NCI-H1417 (cell line): ENCODE results near the gene FKBP8.
A peak's percentile ranks its signal among the peaks of the same experiment; 100 is the strongest.

ENCODE experiments used
- DNase-seq, 3 experiments: peaks; one replicate each; lab custom pipeline; 2025; lab: John Stamatoyannopoulos, UW

FKBP8 gene

DNA sequence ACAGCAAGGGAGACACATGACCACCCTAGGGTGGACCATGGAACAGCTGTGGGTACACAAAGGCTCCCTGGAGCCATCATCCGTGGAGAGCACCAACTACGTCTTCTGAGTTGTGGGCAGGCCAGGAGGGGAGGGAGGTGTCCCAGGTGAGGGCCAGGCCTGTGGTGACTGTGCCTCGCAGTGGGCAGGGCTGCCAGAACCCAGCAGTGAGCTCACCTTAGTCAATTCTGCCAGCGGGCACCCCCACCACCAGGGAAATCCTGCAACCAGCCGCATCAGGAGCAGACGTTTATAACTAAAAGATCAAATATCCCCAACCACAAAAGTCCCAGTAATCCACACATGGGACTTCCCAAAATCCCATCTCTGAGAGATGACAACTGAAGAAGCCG lies 41.1 kb downstream of the FKBP8 start:
- DNase-seq = no peak

DNA sequence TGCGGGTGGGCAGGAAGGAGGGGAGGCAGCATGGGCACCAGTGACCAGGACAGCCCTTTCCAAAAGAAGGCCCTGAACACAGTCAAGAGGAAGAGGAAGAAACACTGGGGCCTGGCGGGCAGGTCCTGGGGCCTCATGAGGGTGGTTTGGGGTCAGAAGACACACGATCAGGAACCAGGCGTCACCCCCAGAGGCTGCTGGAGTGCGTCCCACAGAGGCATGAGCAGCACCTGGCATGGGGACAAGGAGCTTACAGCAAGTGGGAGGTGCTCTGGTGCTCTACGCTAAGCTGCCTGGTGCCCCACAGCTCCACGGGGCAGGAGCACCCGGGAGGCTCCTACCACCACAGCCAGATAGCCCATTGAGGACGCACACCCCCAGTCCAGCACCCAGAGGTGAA lies 41.5 kb downstream of the FKBP8 start:
- no peak for DNase-seq

DNA sequence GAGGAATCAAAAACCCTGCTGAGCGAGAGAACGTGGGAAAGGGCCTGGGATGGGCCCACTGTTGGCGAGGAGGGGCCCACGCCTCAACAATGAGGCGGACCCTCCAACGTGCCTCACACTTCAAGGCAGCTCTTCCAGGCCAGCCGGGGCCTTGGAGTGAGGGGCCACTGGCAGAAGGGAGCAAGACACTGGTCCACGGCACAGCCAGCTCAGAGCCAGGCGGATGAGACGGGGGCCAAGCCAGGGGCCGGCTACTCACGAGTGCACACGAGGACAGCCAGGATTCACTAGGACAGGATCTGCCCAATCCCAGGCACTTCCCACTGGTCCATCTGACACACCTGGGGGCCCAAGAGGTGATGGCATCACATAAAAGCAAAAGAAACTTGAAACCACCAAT lies 42.0 kb downstream of the FKBP8 start:
- no peak for DNase-seq

DNA sequence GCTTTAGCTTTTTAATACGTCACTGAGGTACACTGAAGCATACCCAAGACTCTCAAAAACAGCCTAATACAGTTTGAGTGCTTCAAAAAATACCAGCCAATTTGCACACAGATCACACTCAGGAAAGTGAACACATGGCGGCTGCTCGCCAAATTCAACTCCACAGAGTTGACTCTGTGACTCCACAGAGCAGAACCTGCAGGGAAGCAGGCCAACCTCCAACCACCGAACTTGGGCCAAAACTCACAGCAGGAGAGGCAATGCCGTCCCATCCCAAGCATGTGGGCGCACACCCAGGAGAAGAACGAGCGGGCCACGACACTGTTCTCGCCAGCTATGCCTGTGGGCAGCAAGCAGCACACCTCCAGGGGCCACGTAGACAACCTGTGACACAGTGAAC lies 42.6 kb downstream of the FKBP8 start:
- no peak for DNase-seq

DNA sequence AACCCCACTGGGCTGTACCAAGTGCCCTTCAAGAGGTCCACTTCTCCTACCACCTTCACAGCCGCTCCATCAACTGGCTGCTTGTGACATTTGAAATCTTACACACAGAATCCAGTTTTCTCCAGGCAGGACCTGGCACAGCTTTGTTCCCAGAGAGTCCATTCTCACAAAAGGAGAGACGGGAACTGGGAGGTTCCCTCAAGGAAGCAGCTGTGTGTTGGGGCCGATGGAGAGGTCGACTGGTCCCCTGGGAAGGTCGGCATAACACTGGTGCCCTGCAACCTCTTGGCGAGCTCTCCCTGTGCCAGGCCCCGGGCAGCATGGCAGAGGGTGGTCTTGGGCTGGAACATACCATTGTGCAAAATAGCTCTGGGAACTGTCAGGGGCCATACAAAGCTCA lies 43.0 kb downstream of the FKBP8 start:
- no peak for DNase-seq

DNA sequence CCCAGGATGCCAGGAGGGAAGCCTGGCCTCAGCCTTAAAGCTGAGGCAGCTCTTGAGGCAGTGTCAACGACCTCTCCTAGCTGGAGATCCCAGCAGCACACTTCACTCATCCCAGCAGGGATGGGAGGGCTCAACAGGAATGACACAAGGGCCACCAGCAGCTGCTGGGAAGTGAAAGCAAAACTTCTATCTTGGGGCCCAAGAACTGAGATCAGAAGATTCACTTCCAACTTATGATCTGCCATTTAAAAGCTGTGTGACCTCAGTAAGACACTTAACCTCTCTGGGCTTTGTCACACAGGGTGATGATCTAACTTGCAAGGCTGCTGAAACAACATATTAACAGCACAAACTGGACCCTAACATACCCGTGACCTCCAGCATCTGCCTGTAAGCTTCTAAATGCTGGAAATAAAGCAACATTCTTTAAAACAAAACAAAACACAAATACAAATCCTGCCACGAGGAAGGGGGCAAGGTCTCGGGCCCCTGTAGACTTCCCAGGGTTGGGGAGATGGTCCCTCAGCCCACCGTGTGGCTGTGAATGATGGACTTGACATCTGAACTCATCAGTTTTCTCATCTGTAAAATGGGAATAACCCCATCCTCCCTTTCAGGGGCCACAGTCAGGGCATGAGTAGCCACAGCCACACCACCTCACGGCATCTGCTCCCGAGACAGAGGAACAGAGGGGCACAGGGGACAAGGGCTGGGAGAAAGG lies 44.2 kb downstream of the FKBP8 start:
- DNase-seq = no peak

DNA sequence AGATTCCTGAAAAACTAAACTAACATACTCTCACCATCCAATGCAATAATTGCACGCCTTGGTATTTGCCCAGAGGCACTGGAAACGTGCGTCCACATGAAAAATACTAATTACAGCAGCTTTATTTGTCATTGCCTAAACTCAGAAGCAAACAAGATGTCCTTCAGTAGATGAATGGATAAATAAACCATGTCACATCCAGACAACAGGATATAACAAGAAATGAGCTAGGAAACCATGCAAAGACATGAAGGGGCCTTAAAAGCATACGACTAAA lies 46.5 kb downstream of the FKBP8 start:
- peak in 2 of 3 experiments; percentile 36 to 64 for DNase-seq

DNA sequence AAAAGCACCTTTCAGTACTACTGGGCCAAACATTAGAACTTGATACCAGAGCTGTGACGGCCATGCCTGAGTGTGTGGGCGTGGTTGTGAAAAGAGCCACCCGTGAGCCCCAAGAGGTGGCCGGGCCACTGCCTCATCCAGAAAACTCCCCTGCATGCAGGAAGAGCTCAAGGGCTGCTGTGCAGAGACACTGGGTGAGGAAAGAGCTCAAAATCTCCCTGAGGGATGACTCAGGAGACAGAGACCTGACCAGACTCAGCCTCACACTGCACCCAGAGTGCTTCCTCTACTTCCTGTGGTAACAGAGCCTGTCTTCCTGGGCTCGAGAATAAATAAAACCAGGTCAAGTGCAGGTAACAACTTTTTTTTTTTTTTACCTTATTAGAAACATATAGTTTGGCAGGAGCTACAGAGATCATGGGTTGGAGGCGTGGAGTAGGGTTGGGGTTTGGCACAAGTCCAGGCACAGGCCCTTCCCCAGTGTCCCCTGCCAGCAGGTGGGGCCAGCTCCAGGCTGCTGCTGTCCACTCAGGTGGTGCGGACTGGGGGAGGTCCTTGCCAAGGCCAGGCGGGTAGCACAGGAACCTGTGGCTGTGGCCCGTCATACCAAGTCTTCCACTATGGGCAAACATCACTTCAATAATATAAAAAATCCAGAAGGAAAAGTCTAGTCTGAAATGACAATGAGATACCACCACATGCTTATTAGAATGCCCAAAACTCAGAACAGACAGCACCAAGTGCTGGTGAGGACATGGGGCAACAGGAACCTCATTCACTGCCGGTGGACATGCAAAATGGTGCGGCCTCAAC lies 47.0 kb downstream of the FKBP8 start:
- peak in 1 of 3 experiments; percentile 17 for DNase-seq

DNA sequence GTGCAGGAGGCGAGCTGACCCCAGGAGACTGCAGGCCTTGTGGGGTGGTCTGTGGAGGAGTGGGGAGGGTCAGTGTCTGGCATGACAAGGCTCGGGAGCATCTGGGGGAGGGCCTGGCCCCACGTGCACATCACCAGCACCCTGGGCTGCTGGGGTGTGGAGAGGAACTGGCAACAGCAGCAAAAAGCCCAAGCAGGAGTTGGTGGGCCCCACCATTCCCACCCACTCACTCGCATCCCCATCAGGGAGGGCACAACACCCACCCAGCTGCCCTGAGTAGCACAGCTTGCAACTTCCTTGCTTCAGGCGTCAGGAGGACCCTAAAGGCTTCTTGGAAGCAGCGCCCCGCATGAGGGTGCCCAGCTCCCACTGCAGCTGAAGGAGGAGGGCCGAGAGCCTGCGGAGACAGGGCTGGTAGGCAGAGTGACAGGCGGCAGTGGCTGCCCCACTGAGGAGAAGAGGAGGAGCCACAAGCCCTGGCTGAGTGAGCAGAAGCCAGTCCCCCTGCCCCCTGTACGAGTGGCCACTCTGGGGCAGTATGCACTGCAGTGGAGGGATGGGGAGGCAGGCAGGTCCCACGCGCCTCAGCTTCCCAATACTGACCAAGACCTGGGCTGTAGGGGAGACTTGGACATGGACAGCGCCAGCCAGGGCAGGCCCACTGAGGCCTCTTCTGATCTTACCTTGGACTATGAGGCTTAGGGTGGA lies 48.0 kb downstream of the FKBP8 start:
- DNase-seq = no peak

DNA sequence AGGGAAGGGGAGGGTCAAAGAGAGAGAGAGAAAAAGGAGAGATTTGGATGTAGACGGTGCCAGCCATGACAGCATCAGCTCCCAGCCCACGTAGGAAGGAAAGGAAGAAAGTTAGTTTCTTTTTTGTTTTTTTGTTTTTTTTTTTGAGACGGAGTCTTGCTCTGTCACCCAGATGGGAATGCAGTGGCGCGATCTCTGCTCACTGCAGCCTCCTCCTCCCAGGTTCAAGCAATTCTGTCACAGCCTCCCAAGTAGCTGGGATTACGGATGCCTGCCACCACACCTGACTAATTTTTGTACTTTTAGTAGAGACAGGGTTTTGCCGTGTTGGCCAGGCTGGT lies 49.1 kb downstream of the FKBP8 start:
- DNase-seq = no peak

DNA sequence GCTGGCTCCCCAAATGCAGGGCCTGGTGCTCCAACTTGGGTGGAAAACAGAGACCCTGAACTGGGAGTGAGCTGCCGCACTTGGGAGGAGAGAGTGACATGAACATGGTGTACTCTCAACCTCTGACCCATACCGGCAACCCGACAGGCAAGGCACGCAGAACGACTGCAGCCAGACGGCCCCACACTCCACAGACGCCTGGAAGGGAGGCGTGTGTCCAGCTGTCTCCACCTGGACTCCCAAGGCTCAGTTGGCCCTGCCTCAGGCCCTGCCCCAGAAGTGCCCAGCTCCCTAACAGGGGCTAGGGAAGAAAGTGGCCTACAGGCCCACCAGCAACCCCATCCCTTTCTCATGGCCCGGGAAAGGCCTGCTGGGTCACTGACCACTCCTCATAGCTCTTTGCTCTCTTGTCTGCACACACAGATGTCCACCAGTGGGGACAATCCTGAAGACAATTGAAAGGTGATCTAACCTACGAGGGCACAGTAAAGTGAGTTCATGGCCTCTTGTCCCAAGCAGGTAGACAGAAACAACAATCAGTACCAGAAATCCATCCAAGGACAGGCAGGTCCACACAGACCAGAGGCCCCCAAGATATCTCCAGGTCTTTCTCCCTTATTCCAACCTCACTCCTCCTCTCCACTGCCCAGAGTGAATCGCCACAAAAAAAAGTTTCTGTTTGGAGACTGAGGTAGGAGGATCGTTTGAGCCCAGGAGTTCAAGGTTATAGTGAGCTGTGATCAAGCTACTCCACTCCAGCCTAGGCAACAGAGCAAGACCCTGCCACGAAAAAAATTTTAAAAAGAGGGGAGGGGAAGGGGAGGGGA lies 49.7 kb downstream of the FKBP8 start:
- DNase-seq = no peak

DNA sequence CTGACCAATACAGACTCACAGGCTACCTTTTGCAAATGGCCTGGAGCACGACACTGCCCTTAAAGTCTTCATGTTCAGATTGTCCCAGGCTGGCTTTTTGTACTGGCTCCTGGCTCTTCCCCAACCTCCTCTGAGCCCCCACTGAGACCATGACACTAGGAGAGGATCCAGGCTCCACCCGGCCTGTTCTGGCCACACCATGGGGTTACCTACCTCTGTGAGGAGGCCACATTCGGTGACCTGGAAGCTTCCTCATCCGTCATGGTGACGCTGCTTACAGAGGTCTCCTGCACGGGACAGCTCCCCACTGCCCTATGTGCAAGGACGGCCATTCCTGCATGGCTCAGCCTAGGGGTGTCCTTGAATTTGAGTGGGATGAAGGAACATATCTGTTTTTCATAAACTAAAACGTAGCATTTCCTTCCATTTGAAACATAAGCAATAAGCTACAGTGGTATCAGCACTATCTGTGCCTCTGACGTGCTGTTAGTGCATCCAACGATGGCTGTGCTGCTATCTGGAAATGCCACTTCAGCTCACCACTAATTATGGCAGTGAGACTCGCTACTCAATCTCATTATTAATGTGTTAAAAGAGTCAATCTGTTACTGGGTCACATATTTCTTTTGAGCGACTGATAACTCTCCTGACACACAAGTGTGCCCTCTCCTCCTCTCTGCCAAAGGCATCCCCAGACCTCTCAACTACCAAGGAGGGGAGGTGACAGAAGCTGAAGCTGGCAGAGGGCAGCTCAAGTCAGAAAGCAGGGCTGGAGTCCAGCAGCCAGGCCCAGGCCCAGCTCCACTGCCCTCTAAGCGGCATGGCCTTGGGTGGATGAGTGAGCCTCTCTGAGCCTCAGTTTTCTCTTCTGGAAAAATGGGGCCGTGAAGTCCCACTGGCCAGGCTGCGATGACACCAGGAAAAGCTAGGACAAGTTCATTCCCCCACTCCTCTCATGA lies 51.1 kb downstream of the FKBP8 start:
- no peak for DNase-seq

DNA sequence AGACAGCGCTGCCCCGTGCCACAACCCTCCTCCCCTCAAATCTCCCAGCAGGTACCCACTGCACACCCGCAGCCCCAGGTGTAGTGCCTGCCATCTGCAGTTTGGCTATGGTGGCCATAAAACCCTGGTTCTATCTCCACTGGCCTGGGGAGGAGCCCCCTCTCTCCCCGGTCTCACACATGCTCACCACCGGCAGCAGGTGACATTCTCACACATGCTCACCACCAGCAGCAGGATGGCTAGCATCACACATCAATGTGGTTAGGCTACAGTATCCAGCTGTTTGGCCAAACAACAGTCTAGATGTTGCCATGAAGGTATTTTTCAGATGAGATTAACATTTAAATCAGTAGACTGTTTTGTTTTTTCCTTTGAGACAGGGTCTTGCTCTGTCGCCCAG lies 52.6 kb downstream of the FKBP8 start:
- DNase-seq = peak in 1 of 3 experiments; percentile 25

DNA sequence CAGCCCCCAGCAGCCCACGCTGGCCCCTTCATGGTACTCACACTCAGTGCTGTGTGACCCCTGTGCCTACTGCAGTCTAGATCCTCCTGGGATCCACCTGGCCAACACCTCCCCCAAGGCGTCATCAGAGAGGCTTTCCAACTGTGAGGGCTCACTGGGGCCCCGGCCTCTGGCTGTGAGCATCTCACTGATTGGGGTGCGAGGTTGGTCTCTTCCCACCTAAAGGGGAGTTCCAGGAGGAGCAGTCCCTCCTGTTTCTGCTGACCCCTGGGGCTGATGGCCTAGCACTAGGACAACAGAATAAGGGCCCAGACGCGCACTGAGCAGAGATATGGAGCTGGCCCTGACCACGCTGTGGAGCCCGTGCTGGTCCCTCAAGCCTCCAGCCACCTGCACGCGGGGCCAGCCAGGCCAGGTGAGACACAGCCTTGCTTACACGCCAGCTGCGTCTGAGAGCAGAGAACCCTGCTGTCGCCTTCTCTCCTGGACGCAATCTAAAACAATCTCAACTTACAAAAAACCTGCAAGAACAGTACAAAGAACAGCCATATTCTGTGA lies 53.7 kb downstream of the FKBP8 start:
- DNase-seq = peak in 2 of 3 experiments; percentile 66 to 85

DNA sequence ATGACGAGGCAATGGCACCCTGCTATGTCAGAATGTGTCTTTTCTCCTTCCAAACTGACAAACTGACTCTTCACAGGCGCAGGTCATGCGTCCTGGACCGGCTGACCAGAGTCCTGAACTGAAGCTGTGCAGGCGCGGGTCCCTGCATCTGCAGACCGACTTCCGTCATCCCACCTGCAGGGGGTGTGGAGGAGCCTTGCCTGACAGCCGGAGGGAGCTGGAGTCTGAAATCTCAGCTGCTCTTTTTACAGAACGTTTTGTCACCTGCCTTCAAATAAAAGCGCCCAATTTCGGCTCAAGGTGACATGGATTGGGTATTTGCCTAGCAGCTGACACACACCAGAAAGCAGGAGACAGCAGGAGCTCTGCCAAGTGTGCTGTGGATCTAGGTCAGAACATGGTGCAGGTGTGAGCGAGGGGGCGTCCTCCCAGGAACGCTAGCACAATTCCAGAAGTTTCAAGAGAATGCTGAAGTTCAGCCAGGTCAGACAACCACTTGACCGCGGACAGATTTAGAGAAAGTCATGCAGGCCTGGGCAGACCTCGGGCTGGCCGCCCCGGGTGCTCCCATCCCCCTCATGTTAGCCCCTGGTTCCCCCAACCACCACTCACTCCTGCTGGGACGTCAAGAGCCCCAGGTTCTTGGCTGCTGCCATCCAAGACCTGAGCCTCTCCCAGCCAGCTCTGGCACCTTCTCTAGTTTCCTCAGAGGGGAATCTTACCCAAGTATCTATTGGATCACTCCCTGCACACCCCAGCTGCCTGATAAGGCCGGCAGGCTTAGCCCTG lies 54.3 kb downstream of the FKBP8 start:
- peak in 2 of 3 experiments; percentile 59 to 85 for DNase-seq

DNA sequence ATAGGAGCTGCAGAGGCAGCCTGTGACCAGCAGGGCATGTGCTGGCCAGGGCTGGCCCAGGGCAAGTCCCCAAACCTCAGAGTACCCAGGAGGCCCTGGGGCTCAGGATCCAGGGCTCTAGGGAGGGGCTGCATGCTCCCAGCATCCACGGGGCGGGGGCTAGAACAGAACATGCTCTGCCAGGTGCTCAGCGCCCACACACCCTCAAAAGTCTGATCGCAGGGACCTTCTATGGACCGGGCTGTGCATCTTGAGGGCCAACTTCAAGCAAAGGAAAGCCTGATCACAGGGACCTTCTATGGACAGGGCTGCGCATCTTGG lies 55.0 kb downstream of the FKBP8 start:
- DNase-seq = no peak

DNA sequence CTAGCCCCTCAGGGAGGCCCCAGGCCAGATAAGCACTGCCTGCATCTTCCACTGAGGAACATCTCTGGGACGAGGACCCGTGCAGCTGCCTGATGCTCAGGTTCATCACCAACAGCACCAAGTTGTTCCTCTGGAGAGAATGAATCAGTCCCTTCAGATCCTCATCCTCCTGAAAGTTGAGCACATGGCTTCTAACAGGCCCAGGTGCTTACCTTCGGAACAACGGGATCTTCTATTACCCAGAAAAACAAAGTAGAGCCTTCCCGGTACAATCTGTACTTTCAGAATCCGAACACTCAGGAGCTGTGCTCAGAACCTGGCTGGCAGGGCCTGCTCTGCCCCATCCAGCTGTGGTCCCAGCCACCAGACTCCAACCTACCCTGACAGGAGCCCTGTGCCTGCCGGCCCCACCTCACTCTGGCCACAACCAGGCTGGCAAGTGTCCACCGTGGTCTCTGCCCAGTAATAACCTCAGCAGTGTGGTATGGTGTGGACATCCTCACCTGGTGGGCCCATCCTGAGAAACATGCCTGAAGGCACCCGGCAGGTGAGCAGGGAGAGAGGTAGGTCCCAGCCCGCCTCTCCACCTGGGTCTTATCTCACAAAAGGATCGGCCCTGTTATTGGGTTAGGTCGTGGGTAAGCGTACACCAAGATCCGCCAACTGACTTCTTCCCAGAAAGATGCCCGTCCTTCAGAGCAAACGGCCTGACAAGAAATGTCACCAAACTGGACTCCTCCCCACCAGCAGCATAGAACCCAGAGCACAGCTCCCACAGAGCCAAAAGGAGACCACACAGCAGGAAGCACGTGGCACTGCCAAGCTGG lies 55.6 kb downstream of the FKBP8 start:
- peak in 1 of 3 experiments; percentile 3 for DNase-seq

DNA sequence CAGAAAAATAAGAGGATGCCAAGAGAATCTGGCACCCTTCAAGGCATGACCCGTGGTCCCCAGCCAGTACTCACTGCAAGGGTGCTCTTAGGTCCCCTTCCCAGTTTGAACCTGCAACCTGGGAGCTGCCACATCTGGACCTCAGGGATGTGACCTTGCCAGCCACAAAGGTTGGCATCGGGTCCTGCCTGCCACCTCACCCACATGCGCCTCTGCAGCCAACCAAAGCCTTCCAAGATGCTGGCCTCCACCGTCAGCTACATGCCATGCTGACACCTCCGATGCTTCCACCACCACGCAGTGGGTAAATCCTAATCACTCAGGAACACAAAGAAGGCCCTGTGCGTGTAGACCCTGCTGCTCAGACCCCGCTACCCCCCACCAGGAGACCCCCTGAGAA lies 56.6 kb downstream of the FKBP8 start:
- no peak for DNase-seq

DNA sequence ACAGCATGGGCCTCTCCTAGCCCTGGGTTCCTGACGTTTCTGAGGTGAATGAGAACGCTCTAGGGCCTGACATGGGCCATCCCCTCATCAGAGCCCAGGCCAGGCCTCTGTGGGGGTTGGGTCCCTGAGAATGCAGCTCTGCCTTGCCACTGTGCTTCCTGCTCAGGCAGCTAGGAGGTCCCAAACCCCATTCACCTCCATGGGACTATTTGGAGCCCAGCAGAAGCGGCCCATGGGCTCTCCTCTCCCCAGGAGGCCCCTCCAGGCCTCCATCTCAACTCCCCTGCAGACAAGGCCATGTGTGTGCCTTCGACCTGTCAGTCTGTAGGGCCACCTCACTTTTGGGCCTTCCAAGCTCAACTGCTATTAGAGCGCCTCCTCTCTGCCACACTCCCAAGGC lies 58.4 kb downstream of the FKBP8 start:
- no peak for DNase-seq
